HEK293T (cell line): ENCODE data around the gene LMF1.

Experiments
- CTCF ChIA-PET: fragments of 350-600 bp; formaldehyde crosslinking; extraction: SDS; loops from one replicate; lab custom pipeline; 2021; ENCODE audit warnings: antibody characterized with exemption, inconsistent platforms; lab: Yijun Ruan, JAX
- POLR2A ChIA-PET: fragments of 350-600 bp; formaldehyde crosslinking; extraction: SDS; loops from one replicate; lab custom pipeline; 2020; ENCODE audit warnings: antibody characterized with exemption, inconsistent platforms; lab: Yijun Ruan, JAX
- DNase-seq: peaks from one replicate; pipeline ENCODE4 v3.0.0; 2012; ENCODE audit warnings: mixed read lengths; ENCODE audit errors: extremely low spot score
- ARNT ChIP-seq: fragments of 450-650 bp; IDR thresholded peaks from 2 replicates; pipeline ENCODE4 v1.6.1; 2017; ENCODE audit warnings: mild to moderate bottlenecking
- BHLHE40 ChIP-seq: fragments of 450-650 bp; IDR thresholded peaks from 2 replicates; pipeline ENCODE4 v1.6.1; 2016; ENCODE audit warnings: mild to moderate bottlenecking, moderate library complexity, borderline replicate concordance
- CTBP1 ChIP-seq: fragments of 450-650 bp; IDR thresholded peaks from 2 replicates; pipeline ENCODE4 v1.6.1; 2016; ENCODE audit warnings: borderline replicate concordance
- ELF4 ChIP-seq: fragments of 450-650 bp; IDR thresholded peaks from 2 replicates; pipeline ENCODE4 v1.6.1; 2017; ENCODE audit warnings: antibody characterized with exemption
- FOXA1 ChIP-seq: fragments of 450-650 bp; IDR thresholded peaks from 2 replicates; pipeline ENCODE4 v1.6.1; 2016; ENCODE audit warnings: mild to moderate bottlenecking
- FOXK2 ChIP-seq: fragments of 450-650 bp; IDR thresholded peaks from 2 replicates; pipeline ENCODE4 v1.6.1; 2016; ENCODE audit warnings: mild to moderate bottlenecking
- FOXM1 ChIP-seq: fragments of 450-650 bp; IDR thresholded peaks from 2 replicates; pipeline ENCODE4 v1.6.1; 2017; ENCODE audit warnings: mild to moderate bottlenecking, borderline replicate concordance
- HDGF ChIP-seq: fragments of 450-650 bp; IDR thresholded peaks from 2 replicates; pipeline ENCODE4 v1.6.1; 2017; ENCODE audit warnings: antibody characterized with exemption, borderline replicate concordance
- L3MBTL2 ChIP-seq: fragments of 450-650 bp; conservative IDR thresholded peaks from 2 replicates; pipeline ENCODE4 v1.6.1; 2016; ENCODE audit warnings: mild to moderate bottlenecking
- LEF1 ChIP-seq: fragments of 450-650 bp; IDR thresholded peaks from 2 replicates; pipeline ENCODE4 v1.6.1; 2017; ENCODE audit warnings: mild to moderate bottlenecking, borderline replicate concordance
- NFRKB ChIP-seq: fragments of 450-650 bp; IDR thresholded peaks from 2 replicates; pipeline ENCODE4 v1.6.1; 2016; ENCODE audit warnings: mild to moderate bottlenecking, moderate library complexity
- PKNOX1 ChIP-seq: fragments of 450-650 bp; IDR thresholded peaks from 2 replicates; pipeline ENCODE4 v1.6.1; 2016
- SP1 ChIP-seq: fragments of 450-650 bp; IDR thresholded peaks from 2 replicates; pipeline ENCODE4 v1.6.1; 2017
- SUZ12 ChIP-seq: fragments of 450-650 bp; IDR thresholded peaks from 2 replicates; pipeline ENCODE4 v1.6.1; 2016; ENCODE audit warnings: mild to moderate bottlenecking
- TARDBP ChIP-seq: fragments of 450-650 bp; IDR thresholded peaks from 2 replicates; pipeline ENCODE4 v1.6.1; 2016
- ZNF384 ChIP-seq: fragments of 450-650 bp; IDR thresholded peaks from 2 replicates; pipeline ENCODE4 v1.6.1; 2016

The LMF1 gene

GRCh38 chr16:1003391-1004347, 32.9 kb upstream of the LMF1 start:
- TF ChIP-seq CTBP1 (no peak), SP1 (no peak), L3MBTL2 (no peak), ARNT (no peak), HDGF (no peak)
- ChIA-PET POLR2A (no interaction called here), CTCF (no interaction called here)
- DNase-seq = no peak

GRCh38 chr16:1002399-1003166, 31.8 kb upstream of the LMF1 start:
- no peak for TF ChIP-seq FOXM1
- TF ChIP-seq ZNF384 = no peak
- no peak for TF ChIP-seq LEF1
- no peak for TF ChIP-seq CTBP1
- CTCF ChIA-PET = no interaction called here
- peak; percentile 36 for DNase-seq
- POLR2A ChIA-PET = no interaction called here

GRCh38 chr16:1001096-1001495, 30.3 kb upstream of the LMF1 start:
- TF ChIP-seq FOXK2 = no peak
- no peak for TF ChIP-seq ELF4
- TF ChIP-seq L3MBTL2 = no peak
- TF ChIP-seq SUZ12 = no peak
- no peak for TF ChIP-seq LEF1
- no peak for TF ChIP-seq BHLHE40
- no peak for TF ChIP-seq NFRKB
- TF ChIP-seq PKNOX1 = no peak
- no peak for TF ChIP-seq ZNF384
- TF ChIP-seq ARNT = no peak
- no peak for TF ChIP-seq HDGF
- no peak for TF ChIP-seq FOXA1
- TF ChIP-seq SP1 = no peak
- no peak for TF ChIP-seq CTBP1
- no peak for TF ChIP-seq TARDBP
- no peak for TF ChIP-seq FOXM1
- DNase-seq = no peak
- CTCF ChIA-PET = no interaction called here
- POLR2A ChIA-PET = no interaction called here

- no peak for DNase-seq
- ChIA-PET POLR2A (no interaction called here), CTCF (no interaction called here)
- no peak for TF ChIP-seq L3MBTL2
- no peak for TF ChIP-seq FOXK2
- TF ChIP-seq NFRKB = no peak
- no peak for TF ChIP-seq ZNF384
- TF ChIP-seq SP1 = no peak
- TF ChIP-seq SUZ12 = no peak
- TF ChIP-seq CTBP1 = no peak
- no peak for TF ChIP-seq FOXM1
- TF ChIP-seq BHLHE40 = no peak
- TF ChIP-seq HDGF = no peak
- no peak for TF ChIP-seq FOXA1
- no peak for TF ChIP-seq PKNOX1
- no peak for TF ChIP-seq LEF1
- TF ChIP-seq ARNT = no peak
- TF ChIP-seq ELF4 = no peak
- TF ChIP-seq TARDBP = no peak
Observed at GRCh38 chr16:1000608-1001007, 29.8 kb upstream of the LMF1 start.

GRCh38 chr16:999677-1000076, 28.9 kb upstream of the LMF1 start:
- POLR2A ChIA-PET = no interaction called here
- no peak for DNase-seq
- CTCF ChIA-PET = no interaction called here
- TF ChIP-seq TARDBP (no peak), ARNT (no peak), ELF4 (no peak), FOXM1 (no peak), ZNF384 (no peak), NFRKB (no peak), SP1 (no peak)

- POLR2A ChIA-PET = no interaction called here
- DNase-seq = no peak
- TF ChIP-seq ZNF384 (no peak), NFRKB (no peak), HDGF (no peak)
- CTCF ChIA-PET = no interaction called here
Observed at GRCh38 chr16:998615-999014, 27.8 kb upstream of the LMF1 start.
